K562 (cell line): Measurements from ENCODE around the gene ACAA2. TPM values are rescaled to one million over a fixed set of nuclear protein-coding genes. Genes with fewer than 3 reads are reported as not detected.
"Not testable (repeated sequence)": the region's sequence is repeated elsewhere in the genome, so short reads cannot be mapped to it uniquely, and the experiment has no call there.

Source experiments
- ATAC-seq: fragments of 200-7000 bp; cut with Tn5 transposase; 3 replicates; pipeline ENCODE4 v1.9.1; 2020; ENCODE audit warnings: moderate library complexity
- BruUV-seq: library from RNA; stranded (reverse); fragments of 400-500 nt; replicated peaks from 2 replicates; lab custom pipeline; 2021; lab: Mats Ljungman, UMichigan
- CTCF ChIA-PET: fragments of 300-600 bp; formaldehyde crosslinking; extraction: SDS; loops from one replicate; lab custom pipeline; 2021; ENCODE audit warnings: low intra/inter-chr PET ratio; lab: Yijun Ruan, JAX
- POLR2A ChIA-PET: fragments of 300-600, 350-650 bp; sonication (Branson Sonifier 250); formaldehyde crosslinking; extraction: SDS; loops from one replicate; lab custom pipeline; 2021; ENCODE audit warnings: antibody characterized with exemption, inconsistent platforms; lab: Yijun Ruan, JAX
- DNase-seq, 4 experiments: peaks; one replicate each; pipeline versions ENCODE4 v3.0.0 to v3.0.0-alpha.2; 2011 to 2018; ENCODE audit warnings: low spot score in 3 of 4, mixed read lengths in 3 of 4; ENCODE audit errors: extremely low read depth in 1 of 4
- FAIRE-seq: peaks from 2 replicates; lab custom pipeline; 2011; peaks lifted over from hg19 to GRCh38; lab: Jason Lieb, UNC
- H2AFZ ChIP-seq: 2 replicates; pipeline ENCODE4 v1.6.0; 2011; ENCODE audit warnings: low read depth, low read length, control low read depth, inconsistent platforms
- H3K27ac ChIP-seq: fragments of 200-600 bp; 3 replicates; pipeline ENCODE4 v1.8.0; 2011; ENCODE audit warnings: low read depth, mild to moderate bottlenecking, control low read depth, inconsistent platforms, low read length, moderate library complexity, mixed read lengths; ENCODE audit errors: extremely low read depth
- H3K27me3 ChIP-seq, 2 experiments: fragments of 300-600 bp in 1 of 2; 2 replicates in 1 of 2; 3 replicates in 1 of 2; pipeline versions ENCODE4 v1.6.0 to v1.8.0; 2011; ENCODE audit warnings: inconsistent platforms in 2 of 2, low read length in 2 of 2, mild to moderate bottlenecking in 1 of 2, mixed read lengths in 1 of 2, moderate library complexity in 1 of 2; ENCODE audit not compliant: control insufficient read depth in 2 of 2, insufficient read depth in 2 of 2
- H3K36me3 ChIP-seq: fragments of 300-600 bp; 3 replicates; pipeline ENCODE4 v1.8.0; 2011; ENCODE audit warnings: mild to moderate bottlenecking, low read length, inconsistent platforms; ENCODE audit not compliant: control insufficient read depth, insufficient read depth
- H3K4me1 ChIP-seq, 2 experiments: fragments of 200-600 bp in 1 of 2; replicated peaks in 1 of 2; 2 replicates in 1 of 2; 3 replicates in 1 of 2; pipeline versions ENCODE4 v1.5.1 to v1.8.0; 2011; ENCODE audit warnings: inconsistent platforms in 2 of 2, low read length in 2 of 2, mild to moderate bottlenecking in 1 of 2, mixed read lengths in 1 of 2, moderate library complexity in 1 of 2; ENCODE audit not compliant: control insufficient read depth in 2 of 2, insufficient read depth in 2 of 2
- H3K4me2 ChIP-seq: 2 replicates; pipeline ENCODE4 v1.6.1; 2011; ENCODE audit warnings: low read length, control low read depth, inconsistent platforms, mixed read lengths; ENCODE audit not compliant: insufficient read depth
- H3K4me3 ChIP-seq: fragments of 200-600 bp; sonication (generic), shearing (Covaris generic); 2 replicates; pipeline ENCODE4 v1.5.1; 2016; ENCODE audit warnings: control low read depth, inconsistent platforms
- H3K79me2 ChIP-seq: fragments of 200-600 bp; 3 replicates; pipeline ENCODE4 v1.8.0; 2011; ENCODE audit warnings: low read length, inconsistent platforms; ENCODE audit not compliant: control insufficient read depth, insufficient read depth
- H3K9ac ChIP-seq, 2 experiments: 2 replicates each; pipeline versions ENCODE4 v1.6.0 to v1.6.1; 2011; ENCODE audit warnings: low read depth in 2 of 2, low read length in 2 of 2, control low read depth in 1 of 2, inconsistent platforms in 1 of 2, mild to moderate bottlenecking in 1 of 2, mixed read lengths in 1 of 2; ENCODE audit not compliant: insufficient read depth in 1 of 2
- H3K9me1 ChIP-seq: one replicate; pipeline ENCODE4 v1.6.0; 2011; ENCODE audit warnings: inconsistent platforms, mild to moderate bottlenecking, low read length, moderate library complexity; ENCODE audit not compliant: control insufficient read depth, insufficient read depth
- H3K9me3 ChIP-seq: replicated peaks from 2 replicates; pipeline ENCODE4 v1.5.1; 2011; ENCODE audit warnings: low read depth, low read length, inconsistent platforms; ENCODE audit not compliant: control insufficient read depth, insufficient read depth
- H4K20me1 ChIP-seq: replicated peaks from 2 replicates; pipeline ENCODE4 v1.6.1; 2011; ENCODE audit warnings: low read length, inconsistent platforms, mixed read lengths; ENCODE audit not compliant: control insufficient read depth, insufficient read depth
- BACH1 ChIP-seq: fragments of 200-800 bp; sonication (Bioruptor generic); IDR thresholded peaks from 2 replicates; pipeline ENCODE4 v1.6.1; 2016; ENCODE audit warnings: missing genetic modification characterization, missing compliant biosample characterization
- CTBP1 ChIP-seq: fragments of 450-650 bp; IDR thresholded peaks from 2 replicates; pipeline ENCODE4 v1.6.1; 2016; ENCODE audit warnings: borderline replicate concordance
- CUX1 ChIP-seq: fragments of 200-800 bp; sonication (Bioruptor generic); IDR thresholded peaks from 2 replicates; pipeline ENCODE4 v1.6.1; 2016; ENCODE audit warnings: missing genetic modification characterization, missing compliant biosample characterization
- GATAD2B ChIP-seq: fragments of 450-650 bp; IDR thresholded peaks from 2 replicates; pipeline ENCODE4 v1.6.1; 2017; ENCODE audit warnings: mild to moderate bottlenecking, borderline replicate concordance
- TRIM28 ChIP-seq: fragments of 450-650 bp; IDR thresholded peaks from 2 replicates; pipeline ENCODE4 v1.6.1; 2017
- WGBS: fragments of 100-300 bp; shearing (Covaris generic); methylation state at CpG from one replicate; pipeline ENCODE4 v1.1.6; 2016; ENCODE audit warnings: low coverage, mixed read lengths; ENCODE audit not compliant: insufficient coverage; ENCODE audit errors: missing lambda C conversion rate; 5-methylcytosine and 5-hydroxymethylcytosine counted together
- in situ Hi-C: fragments of 300-500 bp; cut with MboI; formaldehyde crosslinking; loops from 4 replicates; pipeline ENCODE4 v1.15.0; 2018; ENCODE audit warnings: inconsistent platforms, mixed read lengths
- intact Hi-C: fragments of 100-400 bp; cut with micrococcal nuclease; formaldehyde crosslinking; loops from 2 replicates; pipeline ENCODE4 v1.14.2; 2022
- polyA plus RNA-seq, 8 experiments: library from polyadenylated mRNA; depleted of rRNA in 4 of 8; stranded (reverse) in 5 of 8; unstranded in 3 of 8; fragments of >200 nt; fragmentation: Nextera tagmentation in 2 of 8; fragmentation: Illumina TruSeq in 1 of 8; extraction: Ambion mirVana in 2 of 8; extraction: Trizol in 1 of 8; gene quantifications; 2 replicates each; pipeline versions ENCODE4 v1.2.1 to v1.2.3, GENCODE V29; 2011 to 2014; ENCODE audit warnings: inconsistent platforms in 1 of 8, missing spikeins in 1 of 8
- total RNA-seq, 7 experiments: library from RNA; depleted of rRNA in 6 of 7; stranded (reverse); fragments of >200 nt in 6 of 7; fragmentation: Illumina TruSeq in 2 of 7; extraction: Trizol in 2 of 7; gene quantifications; 2 replicates each; pipeline versions ENCODE4 v1.2.1 to v1.2.3, GENCODE V29; 2011 to 2021; ENCODE audit warnings: low replicate concordance in 1 of 7

ACAA2 gene
- total and polyA plus RNA-seq, 9 of the 15 experiments (the other 6 are each of a cell fraction or from before 2014, with no cell fraction given): 13.2 to 31.5 (median 21.7) TPM

GRCh38 chr18:49808553-49809191 is 4.7 kb downstream of the ACAA2 start:
- H3K4me2 ChIP-seq, H3K9me3 ChIP-seq, POLR2A ChIA-PET, H3K9ac ChIP-seq, DNase-seq, FAIRE-seq, BruUV-seq, H3K36me3 ChIP-seq, CTCF ChIA-PET, in situ Hi-C loops, H3K9me1 ChIP-seq, H3K27me3 ChIP-seq, intact Hi-C loops, ATAC-seq, H3K27ac ChIP-seq, H3K79me2 ChIP-seq, H4K20me1 ChIP-seq, H2AFZ ChIP-seq, H3K4me1 ChIP-seq, H3K4me3 ChIP-seq: not testable (repeated sequence)
- 46% methylated on average over 9 of the region's 10 CpGs for WGBS
- peak; percentile 75 for TF ChIP-seq TRIM28

GRCh38 chr18:49804096-49804495 is 9.2 kb downstream of the ACAA2 start:
- in situ Hi-C loops: no loop called here

More at GRCh38 chr18:49804096-49804495, 9.2 kb downstream of the ACAA2 start:
- no peak for ATAC-seq
- H3K4me1 ChIP-seq: no peaks in the 10 kb centered on the region
- no peak overlapping the region for H3K27ac ChIP-seq
- intact Hi-C loops: no loop called here
- no TSS peak for BruUV-seq
- no peak for TF ChIP-seq BACH1 (tag)
- no peak for TF ChIP-seq CTBP1
- TF ChIP-seq CUX1: no peak
- no peak for TF ChIP-seq GATAD2B
- H4K20me1 ChIP-seq: no peaks in the 10 kb centered on the region
- no peak for DNase-seq
- no peak for FAIRE-seq
- no peak overlapping the region for H2AFZ ChIP-seq
- WGBS: 13% methylated on average over 5 of the region's 5 CpGs
- no peak overlapping the region for H3K4me3 ChIP-seq
- no peaks in the 10 kb centered on the region for H3K79me2 ChIP-seq
- ChIA-PET CTCF (no interaction called here), POLR2A (interaction anchor here (0.9 kb wide), 1 partner anchor 9 kb away, joined by 3 read pairs; no protein-coding TSS in a partner anchor)
- H3K4me2 ChIP-seq: no peak overlapping the region
- no peaks in the 10 kb centered on the region for H3K9me3 ChIP-seq
- no peak overlapping the region for H3K9ac ChIP-seq
- no peaks in the 10 kb centered on the region for H3K9me1 ChIP-seq
- H3K27me3 ChIP-seq: no peaks in the 10 kb centered on the region
- H3K36me3 ChIP-seq: peaks cover 3% of the 10 kb centered on the region; the same call in 1 of the 3 replicates
